Measurements from ENCODE around the gene RAP1GAP2. TPM values are rescaled to one million over a fixed set of nuclear protein-coding genes. Genes with fewer than 3 reads are reported as not detected.

RAP1GAP2 gene
- polyA plus RNA-seq, 4 donors, result 4.9 to 24.6 (median 8.4) TPM

GRCh38 chr17:2948721-2949468 lies 152.7 kb downstream of the RAP1GAP2 start:
- H3K4me1 ChIP-seq (ENCODE audit: control insufficient read depth in 3 of 3, insufficient read depth in 2 of 3, low read depth in 1 of 3, low read length in 2 of 3), result no peaks in the 10 kb centered on the region
- DNase-seq (no peak), FAIRE-seq (no peak)
- H3K4me3 ChIP-seq (ENCODE audit: low read depth in 1 of 3, low read length in 3 of 3), result no peak overlapping the region
- no peaks in the 10 kb centered on the region for H3K27me3 ChIP-seq (ENCODE audit: control insufficient read depth in 3 of 3, insufficient read depth in 3 of 3, low read length in 3 of 3)
- no peaks in the 10 kb centered on the region for H3K9me3 ChIP-seq (ENCODE audit: control insufficient read depth in 2 of 2, insufficient read depth in 1 of 2, low read depth in 1 of 2, low read length in 1 of 2)
- WGBS, 3 donors, result 78 to 82% (median 78%) methylated on average over 18 to 19 of the region's 19 CpGs
- H3K36me3 ChIP-seq (ENCODE audit: control insufficient read depth in 3 of 3, insufficient read depth in 2 of 3, low read depth in 1 of 3, low read length in 3 of 3), result no peaks in the 10 kb centered on the region
- H3K27ac ChIP-seq (ENCODE audit: low read depth in 1 of 3, low read length in 2 of 3), result no peak overlapping the region

- DNase-seq (peak in 1 of 2 donors; percentile 68), FAIRE-seq (no peak)
- 44 to 78% (median 65%) methylated on average over 7 of the region's 7 CpGs for WGBS, 3 donors
- no peaks in the 10 kb centered on the region for H3K9me3 ChIP-seq (ENCODE audit: control insufficient read depth in 2 of 2, insufficient read depth in 1 of 2, low read depth in 1 of 2, low read length in 1 of 2)
- no peak overlapping the region for H3K4me3 ChIP-seq (ENCODE audit: low read depth in 1 of 3, low read length in 3 of 3)
- no peaks in the 10 kb centered on the region for H3K4me1 ChIP-seq (ENCODE audit: control insufficient read depth in 3 of 3, insufficient read depth in 2 of 3, low read depth in 1 of 3, low read length in 2 of 3)
- H3K27me3 ChIP-seq (ENCODE audit: control insufficient read depth in 3 of 3, insufficient read depth in 3 of 3, low read length in 3 of 3), result no peaks in the 10 kb centered on the region
- H3K27ac ChIP-seq (ENCODE audit: low read depth in 1 of 3, low read length in 2 of 3), result no peak overlapping the region
- H3K36me3 ChIP-seq (ENCODE audit: control insufficient read depth in 3 of 3, insufficient read depth in 2 of 3, low read depth in 1 of 3, low read length in 3 of 3), result no peaks in the 10 kb centered on the region
Observed at GRCh38 chr17:2949469-2950044, 153.3 kb downstream of the RAP1GAP2 start.

GRCh38 chr17:2950846-2951245 lies 154.6 kb downstream of the RAP1GAP2 start:
- DNase-seq, result no peak
- 89 to 91% (median 90%) methylated on average over 10 of the region's 10 CpGs for WGBS, 3 donors
- no peak for FAIRE-seq

GRCh38 chr17:2952174-2952845 lies 156.1 kb downstream of the RAP1GAP2 start:
- Histone ChIP-seq H3K27me3 (ENCODE audit: control insufficient read depth in 3 of 3, insufficient read depth in 3 of 3, low read length in 3 of 3) (no peaks in the 10 kb centered on the region), H3K36me3 (ENCODE audit: control insufficient read depth in 3 of 3, insufficient read depth in 2 of 3, low read depth in 1 of 3, low read length in 3 of 3) (peaks cover 0 to 3% (median 0%) of the 10 kb centered on the region in 3 donors), H3K27ac (ENCODE audit: low read depth in 1 of 3, low read length in 2 of 3) (no peak overlapping the region), H3K9me3 (ENCODE audit: control insufficient read depth in 2 of 2, insufficient read depth in 1 of 2, low read depth in 1 of 2, low read length in 1 of 2) (no peaks in the 10 kb centered on the region), H3K4me1 (ENCODE audit: control insufficient read depth in 3 of 3, insufficient read depth in 2 of 3, low read depth in 1 of 3, low read length in 2 of 3) (peaks cover 0 to 3% (median 0%) of the 10 kb centered on the region in 3 donors), H3K4me3 (ENCODE audit: low read depth in 1 of 3, low read length in 3 of 3) (no peak overlapping the region)
- whole genome bisulfite sequencing, 3 donors, result 69 to 73% (median 71%) methylated on average over 8 of the region's 8 CpGs
- DNase-seq (no peak), FAIRE-seq (no peak)

More at GRCh38 chr17:2950846-2951245, 154.6 kb downstream of the RAP1GAP2 start:
- Histone ChIP-seq H3K27me3 (ENCODE audit: control insufficient read depth in 3 of 3, insufficient read depth in 3 of 3, low read length in 3 of 3) (no peaks in the 10 kb centered on the region), H3K36me3 (ENCODE audit: control insufficient read depth in 3 of 3, insufficient read depth in 2 of 3, low read depth in 1 of 3, low read length in 3 of 3) (no peaks in the 10 kb centered on the region), H3K27ac (ENCODE audit: low read depth in 1 of 3, low read length in 2 of 3) (no peak overlapping the region), H3K9me3 (ENCODE audit: control insufficient read depth in 2 of 2, insufficient read depth in 1 of 2, low read depth in 1 of 2, low read length in 1 of 2) (no peaks in the 10 kb centered on the region), H3K4me1 (ENCODE audit: control insufficient read depth in 3 of 3, insufficient read depth in 2 of 3, low read depth in 1 of 3, low read length in 2 of 3) (no peaks in the 10 kb centered on the region), H3K4me3 (ENCODE audit: low read depth in 1 of 3, low read length in 3 of 3) (no peak overlapping the region)

GRCh38 chr17:2954898-2955445 lies 158.7 kb downstream of the RAP1GAP2 start:
- Histone ChIP-seq H3K9me3 (ENCODE audit: control insufficient read depth in 2 of 2, insufficient read depth in 1 of 2, low read depth in 1 of 2, low read length in 1 of 2) (no peaks in the 10 kb centered on the region), H3K27me3 (ENCODE audit: control insufficient read depth in 3 of 3, insufficient read depth in 3 of 3, low read length in 3 of 3) (no peaks in the 10 kb centered on the region), H3K36me3 (ENCODE audit: control insufficient read depth in 3 of 3, insufficient read depth in 2 of 3, low read depth in 1 of 3, low read length in 3 of 3) (peaks cover 0 to 13% (median 0%) of the 10 kb centered on the region in 3 donors), H3K4me3 (ENCODE audit: low read depth in 1 of 3, low read length in 3 of 3) (no peak overlapping the region), H3K4me1 (ENCODE audit: control insufficient read depth in 3 of 3, insufficient read depth in 2 of 3, low read depth in 1 of 3, low read length in 2 of 3) (peaks cover 0 to 3% (median 0%) of the 10 kb centered on the region in 3 donors), H3K27ac (ENCODE audit: low read depth in 1 of 3, low read length in 2 of 3) (no peak overlapping the region)
- no peak for DNase-seq
- WGBS, 3 donors, result 44 to 58% (median 57%) methylated on average over 8 of the region's 8 CpGs
- no peak for FAIRE-seq

GRCh38 chr17:2955931-2956582 lies 159.8 kb downstream of the RAP1GAP2 start:
- no peak overlapping the region for H3K4me3 ChIP-seq (ENCODE audit: low read depth in 1 of 3, low read length in 3 of 3)
- peaks cover 0 to 6% (median 3%) of the 10 kb centered on the region in 3 donors for H3K4me1 ChIP-seq (ENCODE audit: control insufficient read depth in 3 of 3, insufficient read depth in 2 of 3, low read depth in 1 of 3, low read length in 2 of 3)
- H3K36me3 ChIP-seq (ENCODE audit: control insufficient read depth in 3 of 3, insufficient read depth in 2 of 3, low read depth in 1 of 3, low read length in 3 of 3), result peaks cover 0 to 13% (median 0%) of the 10 kb centered on the region in 3 donors
- H3K9me3 ChIP-seq (ENCODE audit: control insufficient read depth in 2 of 2, insufficient read depth in 1 of 2, low read depth in 1 of 2, low read length in 1 of 2), result no peaks in the 10 kb centered on the region
- no peak overlapping the region for H3K27ac ChIP-seq (ENCODE audit: low read depth in 1 of 3, low read length in 2 of 3)
- 85 to 91% (median 87%) methylated on average over 17 of the region's 17 CpGs for WGBS, 3 donors
- FAIRE-seq (no peak), DNase-seq (no peak)
- H3K27me3 ChIP-seq (ENCODE audit: control insufficient read depth in 3 of 3, insufficient read depth in 3 of 3, low read length in 3 of 3), result no peaks in the 10 kb centered on the region

- Histone ChIP-seq H3K36me3 (ENCODE audit: control insufficient read depth in 3 of 3, insufficient read depth in 2 of 3, low read depth in 1 of 3, low read length in 3 of 3) (peaks cover 0 to 17% (median 0%) of the 10 kb centered on the region in 3 donors), H3K4me1 (ENCODE audit: control insufficient read depth in 3 of 3, insufficient read depth in 2 of 3, low read depth in 1 of 3, low read length in 2 of 3) (peaks cover 0 to 6% (median 3%) of the 10 kb centered on the region in 3 donors), H3K27me3 (ENCODE audit: control insufficient read depth in 3 of 3, insufficient read depth in 3 of 3, low read length in 3 of 3) (no peaks in the 10 kb centered on the region), H3K27ac (ENCODE audit: low read depth in 1 of 3, low read length in 2 of 3) (no peak overlapping the region), H3K4me3 (ENCODE audit: low read depth in 1 of 3, low read length in 3 of 3) (no peak overlapping the region), H3K9me3 (ENCODE audit: control insufficient read depth in 2 of 2, insufficient read depth in 1 of 2, low read depth in 1 of 2, low read length in 1 of 2) (no peaks in the 10 kb centered on the region)
- FAIRE-seq, result no peak
- WGBS, 3 donors, result 92 to 93% (median 93%) methylated on average over 12 of the region's 12 CpGs
- DNase-seq, result no peak
Observed at GRCh38 chr17:2957631-2958286, 161.5 kb downstream of the RAP1GAP2 start.
